ENCODE results near the gene MAP3K20. TPM values are rescaled to one million over a fixed set of nuclear protein-coding genes. Genes with fewer than 3 reads are reported as not detected.
A peak's percentile ranks its signal among the peaks of the same experiment; 100 is the strongest.

MAP3K20 gene
- total and polyA plus RNA-seq, 2 of the 8 experiments (the other 6 are each of a cell fraction or from before 2014, with no cell fraction given), result 3.1 to 11.1 TPM

DNA sequence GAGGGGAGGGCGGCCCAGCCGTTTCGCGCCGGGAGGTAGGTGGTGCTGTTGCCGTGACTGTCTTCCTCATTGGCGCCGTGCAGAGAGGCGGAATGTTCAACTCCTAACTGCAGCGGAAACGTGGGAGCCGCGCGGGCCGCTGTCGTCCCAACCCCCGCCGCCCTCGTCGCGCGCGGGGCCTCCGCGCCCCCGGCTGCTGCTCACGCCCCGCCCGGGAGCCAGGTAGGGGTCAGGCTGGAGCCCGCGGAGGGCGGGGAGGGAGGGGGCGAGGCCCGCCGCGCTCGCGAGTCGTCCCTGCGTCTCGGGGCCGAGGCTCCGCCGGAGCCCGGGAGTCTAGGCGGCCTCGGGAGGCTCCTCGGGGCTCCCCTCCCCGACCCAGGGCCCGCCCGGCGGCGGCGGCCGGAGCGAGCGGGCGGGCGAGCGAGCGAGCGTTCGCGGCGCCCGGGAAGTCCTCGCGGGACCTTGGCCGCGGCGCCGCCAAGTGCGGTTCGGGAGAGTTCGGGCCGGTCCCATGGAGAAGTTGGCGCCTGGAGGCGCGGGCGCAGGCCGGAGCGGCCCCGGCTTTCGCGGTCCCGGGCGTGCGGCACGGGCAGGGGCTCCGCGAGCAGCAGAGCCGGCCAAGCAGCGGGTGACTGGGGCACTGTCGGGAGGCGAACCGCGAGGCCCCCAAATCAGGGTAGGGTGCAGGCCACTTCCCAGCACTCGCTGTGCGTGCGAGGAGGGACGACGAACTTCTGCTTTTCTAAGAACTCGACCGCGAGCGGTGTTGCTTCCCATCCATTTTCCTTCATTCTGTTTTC lies at the start of gene MAP3K20 (continued):
- TF ChIP-seq SIX5 (IDR thresholded peaks at IDR 0.05; ENCODE audit: low read depth, low read length) (no peak), JUND (IDR thresholded peaks at IDR 0.05; ENCODE audit: low read length) (no peak), SIN3A (conservative IDR thresholded peaks at IDR 0.05 in 1 of 2, IDR thresholded peaks at IDR 0.05 in 1 of 2; ENCODE audit: low read depth in 1 of 2, low read length in 2 of 2) (no peak), SP4 (IDR thresholded peaks at IDR 0.05; ENCODE audit: low read length) (no peak), TEAD4 (IDR thresholded peaks at IDR 0.05; ENCODE audit: low read depth, low read length) (0 out of 2 replicates have a peak, but pooled peaks have one; percentile 28), CHD1 (IDR thresholded peaks at IDR 0.05; ENCODE audit: low read depth, low read length) (no peak), TAF7 (optimal IDR thresholded peaks at IDR 0.05; ENCODE audit: borderline replicate concordance, low read depth, low read length) (no peak), SIRT6 (IDR thresholded peaks at IDR 0.05; ENCODE audit: low read length) (no peak), RXRA (IDR thresholded peaks at IDR 0.05; ENCODE audit: insufficient read depth, low read depth, low read length) (no peak), TBP (IDR thresholded peaks at IDR 0.05; ENCODE audit: low read depth, low read length) (no peak), CBX5 (IDR thresholded peaks at IDR 0.05; ENCODE audit: low read depth, low read length) (no peak), NRF1 (IDR thresholded peaks at IDR 0.05; ENCODE audit: low read depth, low read length) (no peak), SUZ12 (IDR thresholded peaks at IDR 0.05; ENCODE audit: low read length) (peak; percentile 75; the same call in 1 of the 2 replicates), ATF2 (IDR thresholded peaks at IDR 0.05; ENCODE audit: low read length) (no peak), PHF8 (conservative IDR thresholded peaks at IDR 0.05; ENCODE audit: low read depth, low read length) (peak; percentile 48), POLR2AphosphoS5 (IDR thresholded peaks at IDR 0.05; ENCODE audit: low read depth, low read length) (peak; percentile 32; the same call in 1 of the 2 replicates), EZH2 (IDR thresholded peaks at IDR 0.05; ENCODE audit: low read depth, low read length, severe bottlenecking) (peak; percentile 48), POLR2A (IDR thresholded peaks at IDR 0.05; ENCODE audit: control extremely low read depth in 1 of 2, low read depth in 2 of 2, low read length in 2 of 2) (peak in 1 of 2 experiments; percentile 68; a peak in 2 of 3 replicates)
- TF ChIP-seq, protein P1, sequence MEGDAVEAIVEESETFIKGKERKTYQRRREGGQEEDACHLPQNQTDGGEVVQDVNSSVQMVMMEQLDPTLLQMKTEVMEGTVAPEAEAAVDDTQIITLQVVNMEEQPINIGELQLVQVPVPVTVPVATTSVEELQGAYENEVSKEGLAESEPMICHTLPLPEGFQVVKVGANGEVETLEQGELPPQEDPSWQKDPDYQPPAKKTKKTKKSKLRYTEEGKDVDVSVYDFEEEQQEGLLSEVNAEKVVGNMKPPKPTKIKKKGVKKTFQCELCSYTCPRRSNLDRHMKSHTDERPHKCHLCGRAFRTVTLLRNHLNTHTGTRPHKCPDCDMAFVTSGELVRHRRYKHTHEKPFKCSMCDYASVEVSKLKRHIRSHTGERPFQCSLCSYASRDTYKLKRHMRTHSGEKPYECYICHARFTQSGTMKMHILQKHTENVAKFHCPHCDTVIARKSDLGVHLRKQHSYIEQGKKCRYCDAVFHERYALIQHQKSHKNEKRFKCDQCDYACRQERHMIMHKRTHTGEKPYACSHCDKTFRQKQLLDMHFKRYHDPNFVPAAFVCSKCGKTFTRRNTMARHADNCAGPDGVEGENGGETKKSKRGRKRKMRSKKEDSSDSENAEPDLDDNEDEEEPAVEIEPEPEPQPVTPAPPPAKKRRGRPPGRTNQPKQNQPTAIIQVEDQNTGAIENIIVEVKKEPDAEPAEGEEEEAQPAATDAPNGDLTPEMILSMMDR (IDR thresholded peaks at IDR 0.05; ENCODE audit: control extremely low read depth in 1 of 3, insufficient read depth in 1 of 3, low read depth in 1 of 3, low read length in 3 of 3), result peak in 2 of 3 experiments; percentile 14 to 51; a peak in 2 of 4 replicates
- TF ChIP-seq, protein P2, sequence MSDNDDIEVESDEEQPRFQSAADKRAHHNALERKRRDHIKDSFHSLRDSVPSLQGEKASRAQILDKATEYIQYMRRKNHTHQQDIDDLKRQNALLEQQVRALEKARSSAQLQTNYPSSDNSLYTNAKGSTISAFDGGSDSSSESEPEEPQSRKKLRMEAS (IDR thresholded peaks at IDR 0.05), result peak; percentile 51; the same call in 1 of the 2 replicates

Measured in H1 (cell line).